HG03097 (cell line): Measurements from ENCODE around the gene FXYD7.
"Not testable (repeated sequence)": the region's sequence is repeated elsewhere in the genome, so short reads cannot be mapped to it uniquely, and the experiment has no call there.

ENCODE experiments used
- ATAC-seq: cut with Tn5 transposase; IDR thresholded peaks from one replicate; pipeline ENCODE4 v1.9.1; 2021; ENCODE audit not compliant: unreplicated experiment, low FRiP score

FXYD7 gene, protein sequence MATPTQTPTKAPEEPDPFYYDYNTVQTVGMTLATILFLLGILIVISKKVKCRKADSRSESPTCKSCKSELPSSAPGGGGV

DNA sequence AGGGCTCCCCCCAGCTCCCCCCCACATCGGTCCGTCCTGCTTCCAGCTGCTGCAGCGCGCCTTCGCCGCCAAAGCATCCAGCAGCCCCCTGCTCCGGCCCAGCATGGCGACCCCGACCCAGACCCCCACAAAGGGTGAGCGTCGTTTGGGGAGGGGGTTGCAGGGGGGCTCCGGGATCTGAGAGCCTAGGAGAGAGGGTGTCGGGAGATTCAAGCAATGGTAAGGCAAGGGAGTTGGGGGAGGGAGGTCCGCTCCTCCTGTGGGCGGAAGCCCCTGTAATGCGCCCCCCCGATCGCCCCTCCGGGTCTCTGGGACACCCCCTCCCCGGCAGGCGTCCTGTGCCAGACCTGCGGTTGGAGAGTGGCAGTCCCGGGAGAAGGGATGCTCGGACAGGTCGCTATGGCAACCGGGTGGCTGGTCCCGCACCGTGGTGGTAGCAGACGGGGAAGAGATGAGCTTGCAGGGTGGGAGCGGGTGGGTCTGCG is at the start of gene FXYD7:
FXYD7 (plus strand) TSS at position 25 of the 485 bp plus-strand sequence; CDS start at position 104, 79 bp downstream.
- no peak for ATAC-seq

DNA sequence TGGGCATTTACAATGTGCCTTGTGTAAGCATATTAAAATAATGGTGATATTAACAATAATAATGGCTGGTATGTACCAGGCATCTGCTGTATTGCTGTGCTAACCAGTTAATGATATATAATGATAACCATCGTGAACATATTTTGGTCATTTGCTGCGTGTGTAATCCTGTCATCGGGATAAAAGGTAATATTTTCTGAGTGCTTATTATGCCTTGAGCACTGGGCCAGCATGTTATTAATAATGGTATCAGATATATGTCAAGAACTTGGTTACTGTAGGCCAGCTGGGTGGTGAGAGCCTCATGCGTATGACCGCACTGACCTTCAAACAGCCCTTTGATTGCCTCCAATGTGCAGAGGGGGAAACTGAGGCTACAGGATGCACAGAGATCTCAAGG is 49.6 kb upstream of the FXYD7 start:
- no peak for ATAC-seq

DNA sequence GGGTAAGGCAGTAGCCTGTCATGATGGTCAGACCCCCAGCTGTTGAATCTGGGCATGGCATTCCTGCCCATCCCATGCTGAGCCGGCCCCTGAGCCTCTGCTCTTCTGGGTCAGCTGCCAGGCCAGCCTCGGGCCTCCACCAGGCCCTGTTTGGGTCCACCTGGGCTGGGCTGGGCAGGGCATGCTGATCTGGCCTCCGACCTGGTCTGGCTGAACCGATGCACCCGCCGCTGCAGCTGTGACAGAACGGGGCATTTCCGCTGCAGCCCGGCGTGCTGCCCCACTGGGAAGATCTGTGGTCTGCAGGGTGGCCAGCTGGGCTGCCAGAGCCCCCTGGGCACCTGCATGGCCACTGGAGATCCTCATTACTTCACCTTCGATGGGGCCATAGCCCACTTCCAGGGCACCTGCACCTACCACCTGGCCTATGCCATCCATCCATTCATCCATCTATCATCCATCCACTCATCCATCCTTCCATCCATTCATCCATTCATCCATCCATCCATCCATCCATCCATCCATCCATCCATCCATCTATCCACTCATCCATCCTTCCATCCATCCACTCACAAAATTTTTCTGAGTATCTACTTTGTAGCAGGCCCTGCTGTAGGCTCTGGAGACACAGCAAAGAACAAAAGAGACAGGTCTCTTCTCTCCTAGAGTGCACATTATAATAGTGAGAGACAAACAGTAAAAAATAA is 49.0 kb upstream of the FXYD7 start:
- no peak for ATAC-seq

- ATAC-seq: no peak
These were observed 48.4 kb upstream of the FXYD7 start for GRCh38 chr19:35094656-35095055.

- no peak for ATAC-seq
These were observed 47.2 kb upstream of the FXYD7 start for GRCh38 chr19:35095667-35096368.

DNA sequence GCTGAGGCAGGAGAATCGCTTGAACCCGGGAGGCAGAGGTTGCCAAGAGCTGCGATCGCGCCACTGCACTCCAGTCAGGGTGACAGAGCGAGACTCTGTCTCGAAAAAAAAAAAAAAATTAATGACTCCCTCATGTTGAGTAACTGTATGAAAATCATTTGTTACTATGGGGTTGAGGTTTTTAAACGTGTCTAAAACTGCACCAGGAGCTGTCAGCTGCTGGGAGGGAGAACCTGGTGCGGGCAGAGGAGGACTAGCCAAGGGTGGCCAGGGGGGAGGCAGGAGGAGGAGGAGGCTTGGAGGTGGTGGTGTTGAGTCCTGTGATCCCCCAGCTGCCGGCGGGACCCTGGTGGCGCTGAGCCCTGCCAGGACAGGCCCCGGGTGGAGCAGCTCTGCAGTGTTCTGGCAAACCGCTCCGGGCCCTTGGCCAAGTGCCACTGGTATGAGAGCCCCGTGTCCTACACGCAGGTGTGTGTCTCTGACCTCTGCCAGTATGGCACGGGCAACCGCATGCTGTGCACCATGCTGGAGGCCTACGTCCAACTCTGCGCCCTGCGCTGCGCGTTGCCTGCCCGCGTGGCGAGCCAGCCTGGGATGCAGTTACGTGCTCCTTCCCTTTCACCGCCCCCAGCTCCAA is 44.5 kb upstream of the FXYD7 start:
- ATAC-seq: no peak

GRCh38 chr19:35099155-35099896 is 43.7 kb upstream of the FXYD7 start:
- ATAC-seq: no peak

GRCh38 chr19:35099897-35100275 is 43.2 kb upstream of the FXYD7 start:
- no peak for ATAC-seq

- no peak for ATAC-seq
These were observed 42.2 kb upstream of the FXYD7 start for GRCh38 chr19:35100588-35101533.

DNA sequence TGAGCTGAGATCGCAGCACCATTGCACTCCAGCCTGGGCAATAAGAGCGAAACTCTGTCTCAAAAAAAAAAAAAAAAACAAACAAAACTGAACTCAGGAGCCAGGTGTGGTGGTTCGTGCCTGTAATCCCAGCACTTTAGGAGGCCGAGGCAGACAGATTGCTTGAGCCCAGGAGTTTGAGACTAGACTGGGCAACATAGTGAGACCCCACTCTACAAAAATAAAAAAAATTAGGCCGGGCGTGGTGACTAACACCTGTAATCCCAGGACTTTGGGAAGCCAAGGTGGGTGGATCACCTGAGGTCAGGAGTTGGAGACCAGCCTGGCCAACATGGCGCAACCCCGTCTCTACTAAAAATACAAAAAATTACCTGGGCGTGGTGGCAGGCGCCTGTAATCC is 41.1 kb upstream of the FXYD7 start:
- ATAC-seq: not testable (repeated sequence)

DNA sequence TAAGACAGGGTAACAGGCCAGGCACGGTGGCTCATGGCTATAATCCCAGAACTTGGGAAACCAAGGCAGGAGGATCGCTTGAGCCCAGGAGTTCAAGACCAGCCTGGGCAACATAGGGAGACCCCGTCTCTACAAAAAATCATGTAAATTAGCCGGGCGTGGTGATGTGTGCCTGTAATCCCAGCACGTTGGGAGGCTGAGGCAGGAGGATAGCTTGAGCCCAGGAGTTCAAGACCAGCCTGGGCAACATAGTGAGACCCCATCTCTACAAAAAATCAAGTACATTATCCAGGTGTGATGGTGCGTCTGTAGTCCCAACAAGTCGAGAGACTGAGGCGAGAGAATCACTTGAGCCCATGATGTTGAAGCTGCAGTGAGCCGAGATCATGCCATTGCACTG is 39.4 kb upstream of the FXYD7 start:
- not testable (repeated sequence) for ATAC-seq

DNA sequence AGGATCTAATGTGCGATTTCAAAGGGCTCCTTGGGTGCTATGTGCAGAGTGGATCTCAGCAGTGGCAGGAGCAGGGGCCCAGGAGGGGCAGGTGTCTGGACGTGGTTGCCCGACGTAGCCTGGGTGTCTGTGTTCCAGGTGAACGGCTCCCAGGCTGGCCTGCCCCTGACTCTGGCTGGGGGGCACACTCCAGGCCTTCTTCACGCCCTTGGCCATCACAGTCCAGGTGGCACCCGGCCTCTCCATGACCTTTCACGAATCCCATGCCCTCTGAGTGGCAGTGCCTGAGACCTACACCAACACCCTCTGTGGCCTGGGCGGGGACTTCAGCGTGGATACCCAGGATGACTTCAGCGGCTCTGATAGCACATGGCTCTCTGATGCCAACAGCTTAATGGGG is 38.7 kb upstream of the FXYD7 start:
- ATAC-seq: no peak

DNA sequence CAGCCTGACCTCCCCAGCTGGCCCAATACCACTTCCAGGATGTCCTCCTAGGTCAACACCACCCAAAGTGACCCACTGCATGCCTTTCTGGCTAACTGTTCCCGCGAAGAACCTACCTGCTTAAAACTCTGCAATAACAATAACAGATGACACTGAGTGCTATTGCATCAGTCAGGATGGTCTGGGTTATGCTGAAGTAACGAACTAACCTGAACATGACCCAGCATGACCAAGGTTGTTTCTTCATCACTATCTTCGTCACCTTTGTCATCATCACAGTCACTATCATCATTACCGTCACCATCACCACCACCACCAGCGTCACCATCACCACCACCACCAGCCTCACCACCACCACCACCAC is 38.0 kb upstream of the FXYD7 start:
- ATAC-seq: no peak

GRCh38 chr19:35105411-35106290 is 37.4 kb upstream of the FXYD7 start:
- ATAC-seq: no peak

DNA sequence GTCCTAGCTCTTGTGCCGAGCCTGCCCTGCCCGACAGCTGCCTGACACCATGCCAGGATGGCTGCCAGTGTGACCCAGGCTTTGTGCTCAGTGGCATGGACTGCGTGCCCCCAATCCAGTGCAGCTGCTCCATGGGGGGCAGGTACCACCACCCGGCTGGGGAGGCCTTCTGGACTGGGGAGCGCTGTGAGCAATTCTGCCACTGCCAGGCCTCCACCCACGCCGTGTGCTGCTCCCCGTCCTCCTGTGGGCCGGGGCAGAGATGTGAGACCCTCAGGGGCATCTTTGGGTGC is 36.8 kb upstream of the FXYD7 start:
- no peak for ATAC-seq

DNA sequence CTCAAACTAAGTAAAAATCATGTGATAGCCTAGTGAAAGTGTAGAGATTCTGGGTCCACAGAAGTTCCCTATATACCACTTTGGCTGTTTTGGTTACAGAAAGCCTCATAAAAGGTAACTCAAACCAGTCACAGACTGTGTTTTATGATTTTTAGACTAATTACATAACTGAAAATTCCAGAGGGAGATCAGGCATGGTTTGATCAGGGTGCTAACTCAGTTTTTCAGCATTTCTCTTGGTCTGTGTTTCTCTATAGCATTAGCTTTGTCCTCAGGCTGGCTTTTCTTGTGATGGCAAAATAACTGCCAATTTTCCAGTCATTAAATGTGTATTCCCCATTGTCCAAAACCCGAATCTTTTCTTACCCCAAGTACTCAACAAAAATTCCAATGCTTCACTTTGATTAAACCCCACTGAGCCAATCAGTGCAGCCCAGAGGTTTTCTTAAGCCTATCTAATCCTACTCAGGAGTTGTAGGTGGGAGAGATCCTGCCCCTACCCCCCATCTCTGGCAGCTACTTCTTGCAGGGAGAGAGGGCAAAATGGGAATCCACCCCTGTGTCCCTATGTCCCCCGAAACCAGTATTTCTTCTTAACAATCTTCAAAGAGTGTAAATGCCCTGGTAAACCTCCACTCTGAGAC is 36.0 kb upstream of the FXYD7 start:
- ATAC-seq: no peak

DNA sequence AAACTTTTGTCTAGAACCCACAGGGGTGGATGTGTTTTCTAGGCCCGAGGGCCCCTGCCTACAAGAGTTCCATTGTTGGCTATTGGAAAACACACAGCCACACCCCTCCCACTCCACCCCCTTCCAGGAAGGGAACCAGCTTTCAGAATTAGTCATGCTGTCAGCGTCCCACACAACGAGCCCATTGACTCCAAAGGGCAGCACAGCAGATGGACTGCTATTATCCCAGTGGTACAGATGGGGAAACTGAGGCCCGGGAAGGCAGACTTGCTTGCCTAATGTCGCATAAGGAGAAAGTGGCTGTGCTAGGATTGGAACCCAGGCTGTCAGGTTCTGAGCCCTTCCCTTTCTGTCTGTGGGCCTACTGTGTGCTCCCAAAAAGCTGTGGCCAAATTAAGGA is 35.5 kb upstream of the FXYD7 start:
- no peak for ATAC-seq

DNA sequence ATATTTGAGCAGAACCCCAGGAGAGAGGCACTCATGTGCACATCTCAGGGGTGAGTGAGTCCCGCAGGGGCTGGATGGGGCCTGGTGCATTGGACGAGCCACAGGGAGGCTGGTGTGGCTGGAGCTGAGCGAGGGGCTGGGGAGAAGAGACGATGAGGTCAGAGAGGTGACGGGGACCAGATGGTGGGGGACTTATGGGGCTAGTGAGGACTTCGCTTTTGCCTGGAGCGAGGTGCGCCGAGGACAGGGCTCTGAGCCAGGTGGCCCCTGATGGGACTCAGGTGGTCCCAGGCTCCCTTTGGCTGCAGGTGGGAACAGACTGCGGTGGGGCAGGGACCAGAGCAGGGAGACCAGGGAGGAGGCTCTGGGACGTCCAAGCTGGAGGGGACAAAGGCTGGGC is 34.3 kb upstream of the FXYD7 start:
- ATAC-seq: no peak
